ENCODE results near the gene KRTAP19-8.

The KRTAP19-8 gene, protein sequence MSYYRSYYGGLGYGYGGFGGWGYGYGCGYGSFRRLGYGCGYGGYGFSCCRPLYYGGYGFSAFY

DNA sequence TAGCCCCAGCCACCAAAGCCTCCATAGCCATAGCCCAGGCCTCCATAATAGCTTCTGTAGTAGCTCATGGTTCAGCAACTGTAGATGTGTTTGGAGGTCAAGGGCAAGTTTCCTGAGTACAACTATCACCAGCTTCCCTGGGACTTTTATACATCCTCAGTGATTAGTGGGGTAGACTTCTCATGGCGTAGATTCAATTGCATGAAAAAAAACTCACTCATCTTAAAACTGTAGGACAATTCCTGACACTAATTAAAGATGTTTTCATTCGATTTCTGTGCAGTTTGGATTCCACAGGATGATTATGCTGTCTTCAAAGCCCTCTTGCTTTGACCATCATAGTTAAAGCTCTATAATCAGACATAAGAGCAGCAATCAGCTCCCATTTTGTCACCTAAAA is at the start of gene KRTAP19-8:
Gene KRTAP19-8, minus strand, starts transcription at position 101 of the 400 bp plus-strand sequence. Its CDS starts 33 bp downstream, at position 68.
- no peak for DNase-seq

DNA sequence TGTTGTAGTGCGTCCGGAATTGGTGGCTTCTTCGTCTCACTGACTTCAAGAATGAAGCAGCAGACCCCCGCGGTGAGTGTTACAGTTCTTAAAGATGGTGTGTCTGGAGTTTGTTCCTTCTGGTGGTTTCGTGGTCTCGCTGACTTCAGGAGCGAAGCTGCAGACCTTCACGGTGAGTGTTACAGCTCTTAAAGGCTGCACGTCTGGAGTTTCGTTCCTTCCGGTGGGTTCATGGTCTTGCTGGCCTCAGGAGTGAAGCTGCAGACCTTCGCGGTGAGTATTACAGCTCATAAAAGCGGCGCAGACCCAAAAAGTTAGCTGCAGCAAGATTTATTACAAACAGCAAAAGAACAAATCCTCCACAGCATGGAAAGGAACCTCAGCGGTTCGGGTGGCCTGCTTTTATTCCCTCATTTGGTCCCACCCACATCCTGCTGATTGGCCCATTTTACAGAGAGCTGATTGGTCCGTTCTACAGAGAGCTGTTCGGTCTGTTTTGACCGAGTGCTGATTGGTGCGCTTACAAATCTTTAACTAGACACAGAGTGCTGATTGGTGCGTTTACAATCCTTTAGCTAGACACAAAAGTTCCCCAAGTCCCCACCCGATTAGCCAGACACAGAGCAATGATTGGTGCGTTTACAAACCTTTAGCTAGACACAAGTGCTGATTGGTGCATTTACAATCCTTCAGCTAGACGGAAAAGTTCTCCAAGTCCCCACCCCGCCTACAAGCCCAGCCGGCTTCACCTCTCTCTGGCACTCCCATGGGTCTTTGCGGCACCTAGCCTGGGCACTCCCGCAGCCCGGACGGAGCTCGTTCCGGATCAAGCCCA is 49.6 kb upstream of the KRTAP19-8 start:
- DNase-seq = no peak

DNA sequence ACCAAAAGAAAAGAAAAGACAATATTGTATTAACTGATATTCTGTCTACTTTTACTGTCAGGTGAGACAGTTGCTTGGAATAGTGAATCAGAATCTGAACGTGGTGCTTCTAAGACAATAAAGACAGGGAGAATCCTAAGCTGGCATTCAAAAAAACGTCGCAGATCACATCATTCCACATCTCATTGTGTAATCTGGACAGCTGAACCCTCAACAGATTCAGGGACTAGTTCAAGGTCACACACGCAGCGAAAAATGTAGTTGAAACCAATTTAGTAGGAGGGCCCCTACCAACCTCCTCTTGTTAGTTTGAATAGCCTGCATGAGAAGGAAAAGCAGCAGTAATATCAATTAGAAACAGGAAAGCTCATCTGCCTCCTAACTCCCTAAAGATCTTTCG is 46.4 kb upstream of the KRTAP19-8 start:
- DNase-seq = no peak

DNA sequence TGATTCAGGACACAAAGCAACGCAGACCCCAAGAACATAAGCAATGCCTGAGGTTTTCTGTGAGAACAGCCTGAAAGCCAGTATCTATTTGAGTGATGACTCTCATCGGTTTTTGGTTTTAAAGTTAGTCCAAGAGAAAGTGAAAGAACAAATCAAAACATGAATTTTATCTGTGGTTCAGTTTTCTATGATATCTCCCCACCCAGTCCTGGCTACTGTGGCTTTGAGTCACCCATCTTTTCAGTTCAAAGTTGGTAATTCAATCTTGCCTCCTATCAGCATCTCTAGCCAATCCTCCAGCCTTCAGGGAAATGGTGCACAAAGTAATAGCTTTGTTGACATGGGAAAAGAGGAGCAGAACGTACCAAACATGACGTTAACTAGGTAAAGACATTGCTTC is 40.5 kb upstream of the KRTAP19-8 start:
- no peak for DNase-seq

DNA sequence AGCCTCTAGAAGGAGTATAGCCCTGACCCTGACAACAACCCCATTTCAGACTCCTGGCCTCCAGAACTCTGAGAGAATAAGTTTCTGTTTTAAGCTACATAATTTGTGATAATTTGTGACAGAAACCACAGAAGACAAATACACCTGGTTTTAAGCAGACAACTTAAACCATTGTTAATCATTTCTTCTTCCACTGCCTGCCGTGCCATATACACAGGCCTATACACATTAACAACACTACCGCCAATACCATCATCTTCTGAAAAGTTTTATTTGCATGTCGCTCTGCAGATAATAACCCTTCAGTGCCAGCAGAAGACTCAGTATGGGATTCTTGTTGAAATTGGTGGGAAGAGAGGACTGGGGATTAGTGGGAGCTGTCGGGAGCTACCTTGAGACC is 39.9 kb upstream of the KRTAP19-8 start:
- no peak for DNase-seq

DNA sequence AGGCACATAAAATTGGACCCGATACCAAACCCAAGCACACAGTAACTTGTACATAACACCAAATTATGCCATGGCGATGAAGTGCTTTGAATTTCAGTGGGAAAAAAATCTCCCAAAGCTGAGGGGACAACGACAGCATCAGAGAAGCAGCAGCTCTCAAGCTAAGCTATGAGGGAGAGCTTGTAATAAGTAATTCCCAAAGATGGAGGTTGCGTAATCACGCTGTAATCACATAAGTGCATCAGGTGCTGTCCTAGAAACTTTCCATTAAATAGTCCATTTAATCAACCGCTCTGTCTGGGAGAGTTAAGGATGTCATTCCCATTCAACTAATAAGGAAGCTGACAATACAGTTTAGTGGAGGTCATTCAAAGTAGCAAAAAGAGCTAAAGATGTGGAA is 37.6 kb upstream of the KRTAP19-8 start:
- no peak for DNase-seq

DNA sequence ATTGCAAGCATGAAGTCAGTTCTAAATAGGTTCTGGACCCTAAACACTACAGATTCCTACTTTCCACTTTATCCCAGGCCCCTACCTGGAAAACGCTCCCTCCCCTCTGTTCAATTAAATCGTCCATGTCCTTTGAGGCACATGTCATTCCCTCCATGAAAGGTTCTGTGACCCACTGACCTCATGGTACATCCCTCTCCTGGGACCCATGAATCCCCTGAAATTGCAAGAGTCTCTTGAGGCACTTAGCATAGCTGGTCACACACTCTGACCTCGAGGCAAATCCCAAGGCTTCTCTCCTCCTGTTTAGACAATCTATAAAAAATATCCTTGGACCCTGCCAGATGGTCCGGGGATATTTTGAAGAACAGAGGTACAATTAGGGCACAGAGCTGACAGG is 34.3 kb upstream of the KRTAP19-8 start:
- no peak for DNase-seq

DNA sequence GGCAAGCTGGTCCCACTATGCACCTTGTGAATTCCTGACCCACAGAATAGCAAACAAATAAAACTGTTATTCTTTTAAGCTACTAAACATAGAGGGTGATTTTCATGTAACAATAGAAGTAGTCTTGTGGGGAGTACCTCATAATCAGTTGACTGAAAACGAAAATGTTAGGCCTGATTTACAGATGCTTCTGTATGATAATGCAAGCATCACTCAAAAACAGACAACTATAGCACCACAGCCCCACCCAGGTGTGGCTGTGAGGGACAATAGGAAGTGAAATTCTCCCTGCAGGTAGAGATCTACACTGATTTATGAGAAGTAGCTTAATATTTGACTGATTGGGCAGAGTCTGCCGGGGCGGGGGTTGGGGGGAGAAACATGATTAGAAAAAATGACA is 26.5 kb upstream of the KRTAP19-8 start:
- no peak for DNase-seq

DNA sequence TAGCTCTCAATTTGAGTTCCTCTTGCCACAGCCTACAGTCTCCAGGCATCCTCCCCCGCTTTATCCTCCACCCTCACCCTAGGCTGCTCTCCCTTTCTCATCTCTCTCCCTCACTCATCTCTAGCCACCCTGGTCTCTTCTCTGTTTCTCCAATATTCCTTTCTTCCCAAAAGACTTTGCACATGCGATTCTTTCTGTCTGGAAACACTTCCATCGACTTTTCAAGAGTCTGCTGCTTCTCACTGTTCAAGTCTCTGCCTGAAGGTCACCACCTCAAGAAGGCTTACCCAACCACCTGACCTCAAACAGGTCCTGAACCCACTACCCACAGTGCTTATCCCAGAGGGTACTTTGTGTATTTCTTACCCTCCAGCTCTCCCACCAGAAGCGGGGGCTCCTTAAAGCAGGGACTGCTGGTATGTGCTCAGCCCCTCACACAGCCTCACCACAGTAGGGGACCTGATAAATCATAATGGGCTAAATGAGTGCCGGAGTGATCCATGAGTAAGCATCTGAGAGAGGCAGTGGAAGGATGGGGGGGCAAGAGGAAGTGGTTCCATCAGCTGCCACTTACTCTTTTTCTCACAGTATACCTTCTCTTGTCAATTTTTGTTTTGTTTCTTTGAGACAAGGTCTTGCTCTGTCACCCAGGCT is 14.3 kb upstream of the KRTAP19-8 start:
- no peak for DNase-seq

DNA sequence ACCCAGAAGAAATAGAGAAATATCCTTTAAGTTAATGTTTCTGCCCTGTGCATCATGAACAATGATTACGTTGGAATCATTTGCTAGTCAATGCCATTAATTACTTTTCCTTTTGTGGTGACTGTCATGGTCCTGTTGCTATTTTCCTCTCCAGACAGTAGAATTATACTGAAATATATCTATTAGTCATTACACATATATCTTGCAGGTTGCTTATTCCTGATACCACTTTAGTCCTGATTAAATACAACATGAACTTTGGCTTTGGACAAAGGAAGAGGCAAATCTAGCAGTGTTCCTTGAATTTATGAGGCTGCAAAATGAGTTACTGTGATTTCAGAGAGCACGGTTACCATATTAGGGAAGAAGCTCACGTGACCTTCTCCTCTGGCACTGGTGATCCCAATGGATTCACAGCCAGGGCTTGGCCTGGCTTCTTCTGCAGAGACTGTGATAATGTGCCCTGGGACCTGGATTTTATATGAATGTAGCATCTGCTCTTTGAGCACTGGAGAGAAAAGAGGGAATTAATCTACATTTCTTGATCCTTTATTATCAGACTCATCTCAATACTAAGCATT is 12.4 kb upstream of the KRTAP19-8 start:
- DNase-seq = no peak

DNA sequence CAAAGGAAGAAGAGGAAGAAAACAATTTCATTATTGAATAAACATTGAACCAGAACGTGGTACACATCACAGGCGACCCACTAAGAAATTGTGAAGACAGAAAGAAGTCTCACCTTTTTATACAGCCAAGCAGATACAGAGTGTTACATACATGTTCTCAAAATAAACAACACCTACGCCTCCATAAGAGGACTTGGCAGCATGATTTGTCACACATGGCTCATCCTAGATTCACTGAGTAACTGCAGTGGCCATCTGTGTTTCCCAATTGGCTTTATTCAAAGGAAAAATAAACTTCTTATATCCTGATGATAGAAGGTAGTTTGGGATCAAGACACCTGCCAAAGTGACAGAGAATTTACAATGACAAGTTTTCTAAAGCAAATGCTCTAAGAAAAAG is 7.6 kb upstream of the KRTAP19-8 start:
- no peak for DNase-seq

DNA sequence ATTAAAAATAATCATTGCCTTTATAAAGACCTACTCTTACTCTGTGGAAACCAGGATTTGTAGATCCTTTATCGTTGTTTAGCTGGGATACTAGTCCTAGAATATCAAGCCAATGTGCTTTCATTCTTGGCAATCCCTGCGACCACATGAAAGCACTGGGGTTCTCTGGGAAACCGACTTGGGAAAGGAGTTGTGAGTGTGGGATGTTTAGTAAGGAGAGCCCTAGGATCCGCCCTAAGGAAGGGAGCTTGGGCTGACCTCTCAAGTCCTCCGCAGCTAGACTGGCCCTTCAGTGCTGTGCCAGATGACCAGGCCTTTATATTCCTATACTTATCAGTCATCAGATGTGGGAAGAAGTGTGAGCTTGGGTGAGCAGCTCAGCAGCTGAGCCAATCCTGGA is 5.2 kb upstream of the KRTAP19-8 start:
- DNase-seq = no peak

DNA sequence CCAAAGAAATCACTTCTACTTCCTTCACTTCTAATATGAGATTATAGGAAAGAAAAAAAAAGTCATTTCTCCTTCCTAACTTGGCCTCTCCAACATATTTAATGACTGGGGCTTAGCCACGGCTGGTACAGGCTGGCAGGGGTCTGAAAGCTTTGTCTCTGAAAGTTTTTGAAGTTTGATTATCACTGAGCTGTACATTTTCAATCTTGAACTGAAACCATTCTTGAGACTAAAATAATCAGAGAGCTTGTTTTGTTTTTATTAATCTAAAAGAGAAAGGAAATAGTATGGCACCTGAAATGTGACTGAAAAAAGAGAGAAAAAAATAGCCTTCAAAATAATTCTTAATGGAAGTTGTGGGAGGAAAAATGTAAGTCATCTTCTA is 3.8 kb upstream of the KRTAP19-8 start:
- DNase-seq = no peak

DNA sequence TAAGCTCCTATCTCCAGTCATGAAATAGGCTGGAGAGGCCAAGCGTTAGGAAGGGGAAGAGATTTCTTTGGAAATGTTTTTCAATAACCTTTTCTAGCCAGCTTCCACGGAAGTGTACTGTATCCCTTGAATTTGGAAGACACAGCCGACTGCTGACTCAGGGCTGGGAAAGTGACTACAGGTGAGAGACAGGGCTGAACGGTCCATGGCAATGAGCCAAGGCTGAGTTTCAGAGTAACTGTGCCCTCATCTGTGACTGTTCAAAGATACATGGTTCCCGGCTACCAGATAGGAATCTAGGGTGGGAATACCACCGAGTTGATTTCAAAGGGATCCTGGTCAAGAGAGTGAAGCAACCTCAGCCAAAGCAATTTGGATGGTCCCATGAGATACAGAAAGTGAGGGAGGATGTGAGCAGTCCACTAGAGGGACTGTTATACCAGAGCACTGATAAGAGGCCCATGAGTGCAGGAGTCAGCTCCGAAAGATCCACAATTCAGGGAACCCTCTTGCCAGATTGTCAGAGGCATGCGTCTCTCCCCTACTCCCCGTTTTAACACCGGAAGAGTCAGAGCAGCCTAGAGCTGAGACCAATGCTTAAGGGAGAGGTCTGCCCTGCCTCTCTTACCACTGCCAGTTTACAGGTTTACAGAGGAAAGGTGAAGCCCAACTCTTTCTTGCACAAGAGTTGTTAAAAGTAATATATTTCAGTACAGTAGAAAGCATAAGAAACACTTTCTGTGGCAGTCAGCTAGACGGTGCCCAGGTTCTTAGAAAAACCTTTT is 3.2 kb upstream of the KRTAP19-8 start:
- no peak for DNase-seq

DNA sequence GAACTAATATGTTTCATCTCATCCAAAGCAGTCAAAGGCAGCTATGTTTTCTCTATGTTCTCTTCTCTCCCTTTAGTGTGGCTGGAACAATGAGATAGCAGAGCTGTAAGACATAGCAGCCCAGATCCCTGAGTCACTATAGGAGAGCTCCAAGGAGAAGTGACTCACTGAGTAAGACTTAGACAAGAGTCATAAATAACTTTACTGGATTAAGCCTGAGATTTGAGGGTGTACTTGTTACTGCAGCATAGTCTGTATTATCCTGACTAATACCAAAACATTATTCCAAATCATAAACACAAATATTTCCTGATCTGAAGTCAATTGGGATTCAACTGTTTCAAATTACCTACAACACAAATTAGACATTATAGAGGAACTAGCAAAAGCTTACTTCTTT is 3.9 kb downstream of the KRTAP19-8 start:
- no peak for DNase-seq

DNA sequence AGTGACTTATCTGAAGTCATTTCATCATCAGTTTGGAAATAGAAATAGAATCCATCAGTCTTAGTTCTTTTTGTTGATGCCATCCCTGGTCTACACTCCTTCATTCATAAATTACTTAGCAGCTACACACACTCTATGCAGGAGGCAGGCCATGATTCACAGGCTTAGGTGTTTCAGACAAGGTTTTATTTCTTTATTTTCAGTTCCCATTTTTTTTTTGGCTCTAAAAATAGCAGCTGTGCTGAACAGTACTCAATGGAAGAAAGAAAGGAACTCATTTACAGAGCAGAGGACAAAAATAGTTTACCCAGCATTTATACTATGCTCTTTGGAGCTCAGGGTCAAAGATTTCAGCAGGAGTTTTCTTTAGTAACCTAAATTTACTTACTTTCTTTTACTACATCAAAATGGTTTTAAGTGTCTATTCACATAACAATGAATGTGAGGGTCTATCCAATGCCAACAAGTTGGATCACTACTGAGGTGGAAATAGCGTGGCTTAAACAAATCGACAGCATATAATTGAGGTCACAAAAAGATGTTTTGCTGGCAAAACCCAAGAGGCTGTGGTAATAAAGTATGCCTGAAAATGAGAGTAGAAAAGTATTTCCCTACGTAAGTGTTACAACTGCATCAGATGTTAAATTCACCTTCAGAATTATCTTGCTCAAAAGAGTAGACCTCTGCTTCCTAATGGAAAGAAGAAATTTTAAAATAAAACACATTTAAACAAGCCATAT is 7.7 kb downstream of the KRTAP19-8 start:
- no peak for DNase-seq

DNA sequence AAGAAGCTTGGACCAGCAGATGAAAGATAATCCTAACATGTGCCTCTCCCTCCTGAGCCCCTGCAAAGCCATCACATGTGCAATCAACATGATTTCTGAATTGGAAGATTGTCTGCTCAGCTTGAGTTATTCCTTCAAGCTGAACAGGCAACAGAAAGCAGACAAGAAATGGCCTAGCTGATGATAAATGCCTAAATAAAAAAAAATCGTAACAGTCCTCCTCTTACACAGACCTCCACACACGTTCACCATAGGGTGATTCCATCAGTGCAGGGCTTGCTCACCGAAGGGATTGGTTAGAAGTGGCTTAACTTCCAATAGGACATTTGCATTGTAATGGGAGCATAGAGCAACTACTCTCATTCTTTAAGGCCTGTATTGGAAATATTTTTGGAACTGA is 14.6 kb downstream of the KRTAP19-8 start:
- no peak for DNase-seq

DNA sequence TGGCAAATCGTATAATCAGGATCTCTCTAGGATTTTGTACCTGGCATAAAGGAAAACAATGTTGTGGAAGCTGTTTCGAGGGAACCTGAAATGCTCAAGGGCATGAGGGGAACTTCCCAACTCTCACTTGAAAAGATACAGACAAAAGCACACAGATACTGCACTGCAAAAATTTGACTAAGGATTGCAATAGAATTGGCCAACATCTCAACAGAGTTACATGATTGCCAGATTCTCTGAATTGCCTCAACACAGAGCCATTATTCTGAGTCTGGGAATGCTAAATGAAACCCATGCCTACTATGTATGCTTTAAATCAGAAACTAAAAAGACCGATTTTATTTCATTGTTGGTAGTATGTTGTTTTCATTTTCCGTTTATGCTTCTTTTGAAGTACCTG is 16.0 kb downstream of the KRTAP19-8 start:
- no peak for DNase-seq

DNA sequence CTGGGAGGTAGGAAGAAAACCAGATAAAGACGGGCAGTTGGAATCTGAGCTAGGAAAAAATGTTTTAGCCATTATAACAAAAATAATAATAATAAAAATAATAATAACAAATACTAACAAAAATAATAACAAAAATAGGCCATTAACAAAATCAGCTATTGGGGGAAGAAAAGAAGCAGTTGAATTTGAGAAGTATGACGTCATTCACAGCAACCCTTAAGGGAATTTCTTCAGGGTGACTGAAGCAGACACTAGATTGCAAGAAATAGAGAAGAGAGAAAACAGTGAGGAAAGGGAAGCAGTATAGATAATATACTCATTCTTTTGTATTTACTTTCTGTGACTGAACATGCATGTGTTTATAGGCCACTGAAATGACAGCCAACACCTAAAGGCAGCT is 20.0 kb downstream of the KRTAP19-8 start:
- no peak for DNase-seq

DNA sequence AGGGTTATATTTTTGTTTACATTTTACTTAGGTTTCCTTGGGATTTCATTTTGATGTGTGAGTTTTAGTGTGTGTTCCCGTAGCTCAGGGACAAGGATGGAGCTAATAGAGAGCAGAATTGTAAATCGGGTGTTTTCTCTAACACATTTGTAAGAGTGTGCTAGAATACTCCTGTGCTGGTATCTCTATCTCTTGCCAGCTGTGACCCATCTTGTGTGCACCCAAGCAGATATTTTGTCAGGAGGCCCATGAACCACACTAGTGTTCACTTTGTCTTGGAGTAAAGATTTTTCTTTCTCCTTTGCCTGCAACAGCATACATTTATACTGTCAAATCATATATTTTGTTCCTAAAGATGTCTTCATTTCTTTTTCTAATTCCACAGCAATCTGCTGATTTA is 23.4 kb downstream of the KRTAP19-8 start:
- no peak for DNase-seq

DNA sequence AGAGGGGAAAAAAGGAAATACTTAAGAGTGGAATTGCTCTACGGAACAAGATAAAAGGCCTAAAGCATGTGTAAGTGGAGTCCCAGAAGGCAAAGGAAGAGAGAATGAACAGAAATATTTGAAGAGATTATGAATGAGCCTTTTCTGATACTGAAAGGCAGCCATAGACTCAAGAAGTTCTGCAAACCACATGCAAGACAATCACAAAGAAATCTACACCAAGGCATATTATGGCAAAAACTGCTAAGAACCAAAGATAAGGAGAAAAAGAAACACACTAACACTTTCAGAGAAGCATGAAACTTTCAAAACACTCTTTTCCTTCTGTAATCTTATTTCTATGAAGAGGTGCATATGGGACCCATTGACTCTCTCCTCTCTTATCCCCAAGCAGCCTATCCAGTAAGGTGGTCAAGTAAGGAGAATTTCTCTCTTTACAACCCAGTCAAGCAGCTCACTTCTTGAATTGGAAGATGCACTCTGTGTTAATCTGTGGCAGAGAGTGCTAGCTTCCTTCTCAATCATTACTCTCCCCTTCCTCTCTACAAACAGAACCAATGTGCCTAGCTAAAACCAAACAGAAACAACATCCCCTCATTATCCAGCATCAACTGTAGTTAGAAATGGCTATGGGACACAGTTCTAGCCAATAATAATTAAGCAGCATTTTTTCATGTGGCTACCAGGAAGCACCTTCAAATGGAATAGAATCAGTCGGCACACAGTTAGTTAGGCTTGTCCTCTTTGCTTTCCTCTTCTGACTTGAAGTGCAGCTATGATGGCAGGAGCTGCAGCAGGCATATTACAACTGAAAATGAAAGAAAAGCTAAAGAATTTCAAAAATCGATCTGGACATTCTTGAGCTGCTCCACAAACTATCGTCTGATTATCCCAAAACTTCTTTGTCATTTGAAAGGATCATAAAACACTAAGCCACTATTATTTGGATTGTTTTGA is 25.9 kb downstream of the KRTAP19-8 start:
- DNase-seq = no peak

Measured in hematopoietic multipotent progenitor cell treated with erythropoietin and hydrocortisone succinate and interleukin-3 and kit ligand, for 6 days (in vitro differentiated cells).